Osteoblast (primary cell): ENCODE results near the gene SPHKAP. TPM values are rescaled to one million over a fixed set of nuclear protein-coding genes. Genes with fewer than 3 reads are reported as not detected.

Experiments
- DNase-seq: peaks from one replicate; pipeline ENCODE4 v3.0.0; 2011; ENCODE audit warnings: low spot score, mixed read lengths; ENCODE audit not compliant: insufficient read length; ENCODE audit errors: missing footprints
- H2AFZ ChIP-seq: 2 replicates; pipeline ENCODE4 v1.6.0; 2011; ENCODE audit warnings: mild to moderate bottlenecking, low read length
- H3K27ac ChIP-seq: 2 replicates; pipeline ENCODE4 v1.5.1; 2011; ENCODE audit warnings: mild to moderate bottlenecking, low read depth, low read length, moderate library complexity
- H3K27me3 ChIP-seq: 2 replicates; pipeline ENCODE4 v1.6.0; 2012; ENCODE audit warnings: mild to moderate bottlenecking, control low read depth, inconsistent platforms, low read length, moderate library complexity; ENCODE audit not compliant: insufficient read depth
- H3K36me3 ChIP-seq: 2 replicates; pipeline ENCODE4 v1.5.1; 2011; ENCODE audit warnings: mild to moderate bottlenecking, low read length, control low read depth, moderate library complexity; ENCODE audit not compliant: insufficient read depth
- H3K4me1 ChIP-seq: 2 replicates; pipeline ENCODE4 v1.5.1; 2011; ENCODE audit warnings: mild to moderate bottlenecking, low read length, control low read depth, moderate library complexity; ENCODE audit not compliant: insufficient read depth
- H3K4me2 ChIP-seq: 2 replicates; pipeline ENCODE4 v1.6.0; 2011; ENCODE audit warnings: mild to moderate bottlenecking, low read length; ENCODE audit not compliant: insufficient read depth
- H3K4me3 ChIP-seq: fragments of 200-600 bp; sonication (generic); 3 replicates; pipeline ENCODE4 v1.5.1; 2012; ENCODE audit warnings: mild to moderate bottlenecking, low read length, inconsistent platforms; ENCODE audit not compliant: insufficient read depth
- H3K79me2 ChIP-seq: 2 replicates; pipeline ENCODE4 v1.6.0; 2012; ENCODE audit warnings: mild to moderate bottlenecking, low read length, control low read depth, inconsistent platforms; ENCODE audit not compliant: insufficient read depth
- H3K9me3 ChIP-seq: 2 replicates; pipeline ENCODE4 v1.5.1; 2011; ENCODE audit warnings: low read depth, low read length, control low read depth
- H4K20me1 ChIP-seq: 2 replicates; pipeline ENCODE4 v1.6.0; 2012; ENCODE audit warnings: mild to moderate bottlenecking, low read length, control low read depth; ENCODE audit not compliant: insufficient read depth
- small RNA-seq: library from RNA; depleted of rRNA; stranded (forward); fragments of <200 nt; gene quantifications from one replicate; pipeline ENCODE3, GENCODE V24; 2012
- total RNA-seq: library from RNA; depleted of rRNA; stranded (reverse); fragments of >200 nt; gene quantifications from 2 replicates; pipeline ENCODE4 v1.2.3, GENCODE V29; 2012
- TF ChIP-seq, protein P1 (sequence below): IDR thresholded peaks from 2 replicates; pipeline ENCODE4 v1.5.1; 2011; ENCODE audit warnings: mild to moderate bottlenecking, low read depth, low read length, moderate library complexity; ENCODE audit errors: extremely low read depth

SPHKAP gene
- total RNA-seq, 1 donor, result not detected

DNA sequence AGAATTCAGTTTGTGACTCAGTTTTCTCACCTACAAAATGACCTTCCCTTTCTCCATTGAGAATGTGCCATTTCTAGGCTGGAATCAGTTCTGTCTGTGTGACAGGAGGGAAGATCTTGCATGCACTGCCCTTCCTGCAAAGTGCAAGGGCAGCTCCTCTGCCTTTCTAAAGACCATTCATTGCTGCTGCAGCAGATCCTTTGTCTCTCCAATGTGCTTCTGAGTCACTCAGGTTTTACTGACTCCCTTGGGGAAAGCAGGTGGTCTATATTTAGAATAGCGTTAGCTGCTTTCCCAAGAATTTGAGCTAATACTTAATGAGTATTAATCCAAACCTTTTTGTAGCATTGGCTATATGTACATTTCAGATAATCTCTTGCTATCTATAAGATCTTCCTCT, 247.6 kb downstream of the SPHKAP start:
- no peak for DNase-seq
- Histone ChIP-seq H3K36me3 (no peaks in the 10 kb centered on the region), H3K4me3 (no peak overlapping the region), H3K79me2 (no peaks in the 10 kb centered on the region), H4K20me1 (no peaks in the 10 kb centered on the region), H3K27ac (no peak overlapping the region), H3K4me1 (no peaks in the 10 kb centered on the region), H3K4me2 (no peak overlapping the region), H3K9me3 (no peaks in the 10 kb centered on the region), H3K27me3 (no peaks in the 10 kb centered on the region), H2AFZ (no peak overlapping the region)
- TF ChIP-seq, protein P1, sequence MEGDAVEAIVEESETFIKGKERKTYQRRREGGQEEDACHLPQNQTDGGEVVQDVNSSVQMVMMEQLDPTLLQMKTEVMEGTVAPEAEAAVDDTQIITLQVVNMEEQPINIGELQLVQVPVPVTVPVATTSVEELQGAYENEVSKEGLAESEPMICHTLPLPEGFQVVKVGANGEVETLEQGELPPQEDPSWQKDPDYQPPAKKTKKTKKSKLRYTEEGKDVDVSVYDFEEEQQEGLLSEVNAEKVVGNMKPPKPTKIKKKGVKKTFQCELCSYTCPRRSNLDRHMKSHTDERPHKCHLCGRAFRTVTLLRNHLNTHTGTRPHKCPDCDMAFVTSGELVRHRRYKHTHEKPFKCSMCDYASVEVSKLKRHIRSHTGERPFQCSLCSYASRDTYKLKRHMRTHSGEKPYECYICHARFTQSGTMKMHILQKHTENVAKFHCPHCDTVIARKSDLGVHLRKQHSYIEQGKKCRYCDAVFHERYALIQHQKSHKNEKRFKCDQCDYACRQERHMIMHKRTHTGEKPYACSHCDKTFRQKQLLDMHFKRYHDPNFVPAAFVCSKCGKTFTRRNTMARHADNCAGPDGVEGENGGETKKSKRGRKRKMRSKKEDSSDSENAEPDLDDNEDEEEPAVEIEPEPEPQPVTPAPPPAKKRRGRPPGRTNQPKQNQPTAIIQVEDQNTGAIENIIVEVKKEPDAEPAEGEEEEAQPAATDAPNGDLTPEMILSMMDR, result no peak

GRCh38 chr2:227932403-227932802, 249.1 kb downstream of the SPHKAP start:
- Histone ChIP-seq H3K4me3 (no peak overlapping the region), H3K27me3 (no peaks in the 10 kb centered on the region), H2AFZ (no peak overlapping the region), H3K27ac (no peak overlapping the region), H3K79me2 (no peaks in the 10 kb centered on the region), H3K4me1 (no peaks in the 10 kb centered on the region), H4K20me1 (no peaks in the 10 kb centered on the region), H3K36me3 (no peaks in the 10 kb centered on the region), H3K4me2 (no peak overlapping the region), H3K9me3 (no peaks in the 10 kb centered on the region)
- no peak for DNase-seq
- TF ChIP-seq, protein P1, result no peak

DNA sequence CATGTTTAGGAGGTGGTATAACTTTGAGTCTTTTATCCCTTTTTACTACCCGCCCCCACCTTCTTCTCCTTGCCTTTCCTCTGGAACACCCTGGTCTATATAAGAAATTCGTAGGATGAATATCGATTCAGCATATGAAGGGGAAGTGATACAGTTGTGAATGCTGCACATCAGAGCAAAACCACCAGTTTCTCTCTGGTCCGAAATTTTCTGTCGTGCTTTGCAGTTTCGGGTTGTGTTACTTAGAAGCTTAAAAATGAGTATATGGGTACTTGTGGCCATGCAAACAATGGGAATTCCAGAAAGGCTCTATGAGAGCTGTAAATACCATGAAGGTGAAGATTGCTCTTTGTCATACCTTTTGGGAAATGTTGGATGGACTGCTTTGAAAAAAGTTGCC, 249.5 kb downstream of the SPHKAP start:
- DNase-seq, result no peak
- Histone ChIP-seq H3K79me2 (no peaks in the 10 kb centered on the region), H3K4me2 (no peak overlapping the region), H4K20me1 (no peaks in the 10 kb centered on the region), H3K9me3 (no peaks in the 10 kb centered on the region), H2AFZ (no peak overlapping the region), H3K36me3 (no peaks in the 10 kb centered on the region), H3K27me3 (no peaks in the 10 kb centered on the region), H3K27ac (no peak overlapping the region), H3K4me3 (no peak overlapping the region), H3K4me1 (no peaks in the 10 kb centered on the region)
- TF ChIP-seq, protein P1, result no peak

Small RNA genes within 50 kb of the gene (small RNA-seq; reads per million reads assigned to genes)
- gene RNU6-624P, result not detected
